ENCODE results near the gene TBC1D14. TPM values are rescaled to one million over a fixed set of nuclear protein-coding genes. Genes with fewer than 3 reads are reported as not detected.

The TBC1D14 gene
- total RNA-seq: 43.8 and 59.2 TPM in 2 replicates

GRCh38 chr4:6909113-6909969, at the start of gene TBC1D14:
Gene TBC1D14 (plus strand): TSS chr4:6909826. CDS start chr4:6923390, 13,564 bp downstream.

GRCh38 chr4:7043284-7044136, 133.9 kb downstream of the TBC1D14 start, which contains the start of gene TADA2B:
Gene TADA2B (plus strand): TSS chr4:7043372. CDS start chr4:7043580, 208 bp downstream.

GRCh38 chr4:7067452-7068278, 158.0 kb downstream of the TBC1D14 start, which contains the start of gene GRPEL1:
Gene GRPEL1 (minus strand): TSS chr4:7068064. CDS start chr4:7068032, 32 bp downstream.

Other genes starting within 250 kb of the TBC1D14 start
- not detected in 2 replicates for gene S100P, start 215.9 kb upstream of the TBC1D14 start, total RNA-seq
- gene MRFAP1L1, start 200.0 kb upstream of the TBC1D14 start, total RNA-seq: 34.7 and 44.6 TPM in 2 replicates
- 14.9 and 17.7 TPM in 2 replicates for gene BLOC1S4, start 193.7 kb upstream of the TBC1D14 start, total RNA-seq
- 32.8 and 39.9 TPM in 2 replicates for gene KIAA0232, start 127.1 kb upstream of the TBC1D14 start, total RNA-seq
- gene TADA2B, start 133.5 kb downstream of the TBC1D14 start, total RNA-seq: 17.1 and 21.1 TPM in 2 replicates
- 17.5 and 19.2 TPM in 2 replicates for gene GRPEL1, start 158.2 kb downstream of the TBC1D14 start, total RNA-seq